C4-2B (cell line): ENCODE results near the gene ANKRD30BL.
"Not testable (repeated sequence)": the region's sequence is repeated elsewhere in the genome, so short reads cannot be mapped to it uniquely, and the experiment has no call there.

ENCODE experiments used
- ZFX ChIP-seq: fragments of 450-650 bp; IDR thresholded peaks from 2 replicates; pipeline ENCODE4 v1.6.1; 2017
- TF ChIP-seq, protein P1 (sequence below): fragments of 450-650 bp; conservative IDR thresholded peaks from 2 replicates; pipeline ENCODE4 v1.5.1; 2017; ENCODE audit warnings: mild to moderate bottlenecking

DNA sequence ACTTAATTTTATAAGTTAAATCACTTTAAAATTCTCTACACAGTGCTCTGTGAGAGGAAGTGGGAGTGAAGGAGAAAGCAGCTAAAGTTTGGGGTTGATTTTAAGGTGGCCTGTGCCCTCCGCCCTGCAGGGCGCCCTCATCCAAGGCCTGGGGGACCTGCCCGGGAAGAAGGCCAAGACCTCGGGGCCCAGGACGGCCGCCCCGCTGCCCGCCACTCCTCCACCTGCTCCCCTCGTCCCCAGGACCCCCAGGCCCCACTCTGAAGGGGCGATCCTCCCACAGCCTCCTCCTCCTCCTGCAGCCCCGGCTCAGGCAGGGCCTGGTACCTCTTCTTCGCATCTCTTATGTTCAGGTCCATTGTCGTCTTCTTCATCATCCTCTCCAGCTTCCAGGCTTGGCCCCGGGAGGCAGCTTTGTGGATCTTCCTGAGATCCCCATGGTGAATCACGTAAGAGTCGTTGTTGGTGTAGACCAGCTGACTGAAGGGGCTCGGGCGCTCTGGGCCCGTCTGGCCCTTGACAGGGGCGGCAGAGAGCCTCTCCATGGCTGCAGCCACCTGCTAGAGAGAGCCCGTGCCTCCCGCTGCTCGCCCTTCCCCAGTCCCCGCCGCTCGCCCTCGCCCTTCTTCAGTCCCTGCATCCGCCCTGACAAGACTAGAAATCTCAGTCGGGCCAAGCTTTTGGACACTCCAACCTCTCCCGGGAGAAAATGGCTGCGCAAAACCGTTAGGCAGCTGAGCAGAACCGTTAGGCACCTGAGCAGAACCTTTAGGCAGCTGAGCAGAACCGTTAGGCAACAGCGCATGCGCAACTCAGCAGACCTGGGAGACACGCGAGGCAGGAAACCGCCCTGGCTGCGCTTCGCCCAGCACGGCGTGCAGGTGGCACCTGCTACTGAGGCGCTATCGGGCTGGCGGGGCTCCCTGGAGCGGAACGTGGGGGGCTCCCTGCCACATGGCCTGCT, at the start of gene ANKRD30BL:
- TF ChIP-seq, protein P1, sequence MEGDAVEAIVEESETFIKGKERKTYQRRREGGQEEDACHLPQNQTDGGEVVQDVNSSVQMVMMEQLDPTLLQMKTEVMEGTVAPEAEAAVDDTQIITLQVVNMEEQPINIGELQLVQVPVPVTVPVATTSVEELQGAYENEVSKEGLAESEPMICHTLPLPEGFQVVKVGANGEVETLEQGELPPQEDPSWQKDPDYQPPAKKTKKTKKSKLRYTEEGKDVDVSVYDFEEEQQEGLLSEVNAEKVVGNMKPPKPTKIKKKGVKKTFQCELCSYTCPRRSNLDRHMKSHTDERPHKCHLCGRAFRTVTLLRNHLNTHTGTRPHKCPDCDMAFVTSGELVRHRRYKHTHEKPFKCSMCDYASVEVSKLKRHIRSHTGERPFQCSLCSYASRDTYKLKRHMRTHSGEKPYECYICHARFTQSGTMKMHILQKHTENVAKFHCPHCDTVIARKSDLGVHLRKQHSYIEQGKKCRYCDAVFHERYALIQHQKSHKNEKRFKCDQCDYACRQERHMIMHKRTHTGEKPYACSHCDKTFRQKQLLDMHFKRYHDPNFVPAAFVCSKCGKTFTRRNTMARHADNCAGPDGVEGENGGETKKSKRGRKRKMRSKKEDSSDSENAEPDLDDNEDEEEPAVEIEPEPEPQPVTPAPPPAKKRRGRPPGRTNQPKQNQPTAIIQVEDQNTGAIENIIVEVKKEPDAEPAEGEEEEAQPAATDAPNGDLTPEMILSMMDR = not testable (repeated sequence)
- TF ChIP-seq ZFX = not testable (repeated sequence)
